Activated naive CD4-positive, alpha-beta T cell treated with anti-CD3 and anti-CD28 coated beads, Interleukin-2, amount 50 U/mL, for 16 hours (primary cell): Measurements from ENCODE around the gene FAR2.

Source experiments
- DNase-seq: peaks from one replicate; pipeline ENCODE4 v3.0.0-alpha.2; 2020

Gene FAR2

DNA sequence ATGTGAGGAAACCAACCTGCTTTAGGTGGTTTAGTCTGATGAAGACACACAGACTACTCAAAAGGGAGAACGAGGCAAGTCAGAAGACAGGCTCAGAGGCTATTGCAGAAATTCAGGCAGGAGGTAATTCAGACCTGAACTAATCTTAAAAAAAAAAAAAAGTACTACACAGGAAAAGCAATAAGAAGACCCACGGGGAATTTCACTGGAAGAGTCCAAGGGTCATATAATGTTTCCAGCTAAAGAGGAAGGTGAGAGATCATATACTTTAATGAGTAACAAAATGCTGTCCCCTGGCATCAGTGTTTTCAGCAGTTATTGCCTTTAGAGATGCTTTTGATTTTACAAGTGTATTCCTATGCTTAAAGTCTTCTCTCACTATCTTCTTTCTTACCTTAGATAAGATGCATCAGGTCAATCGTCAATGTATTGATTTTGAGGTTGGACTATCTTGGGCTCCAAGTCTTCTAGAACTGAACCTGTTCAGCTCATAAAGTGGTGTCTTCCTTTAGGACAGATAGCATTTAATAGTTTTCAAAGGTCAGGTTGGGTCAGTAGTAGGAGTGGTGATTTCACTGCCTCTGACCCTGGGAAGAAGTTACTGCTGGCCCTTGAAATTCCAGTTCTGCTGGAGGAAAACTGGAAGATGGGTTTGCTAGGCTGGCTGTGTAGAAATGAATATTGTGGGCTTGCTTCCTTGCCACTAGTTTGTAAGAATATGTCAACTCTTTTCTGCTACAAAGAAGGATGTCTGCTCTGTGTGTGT is 60.0 kb downstream of the FAR2 start:
- DNase-seq, result no peak

DNA sequence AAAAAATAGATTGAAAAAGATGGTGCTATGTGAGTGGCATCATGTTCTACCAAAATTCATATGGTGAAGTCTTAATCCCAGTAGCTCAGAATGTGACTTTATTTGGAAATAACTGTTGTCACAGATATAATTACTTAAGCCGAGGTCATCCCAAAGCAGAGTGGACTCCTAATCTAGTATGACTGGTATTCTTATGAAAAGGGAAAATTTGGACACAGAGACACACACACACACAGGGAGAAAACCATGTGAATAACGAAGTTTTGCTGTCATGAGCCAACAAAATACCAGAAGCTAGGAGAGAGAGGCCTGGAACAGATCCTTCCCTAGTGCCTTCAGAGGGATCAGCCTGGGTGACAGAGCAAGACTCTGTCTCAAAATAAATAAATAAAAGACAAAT is 62.6 kb downstream of the FAR2 start:
- no peak for DNase-seq

DNA sequence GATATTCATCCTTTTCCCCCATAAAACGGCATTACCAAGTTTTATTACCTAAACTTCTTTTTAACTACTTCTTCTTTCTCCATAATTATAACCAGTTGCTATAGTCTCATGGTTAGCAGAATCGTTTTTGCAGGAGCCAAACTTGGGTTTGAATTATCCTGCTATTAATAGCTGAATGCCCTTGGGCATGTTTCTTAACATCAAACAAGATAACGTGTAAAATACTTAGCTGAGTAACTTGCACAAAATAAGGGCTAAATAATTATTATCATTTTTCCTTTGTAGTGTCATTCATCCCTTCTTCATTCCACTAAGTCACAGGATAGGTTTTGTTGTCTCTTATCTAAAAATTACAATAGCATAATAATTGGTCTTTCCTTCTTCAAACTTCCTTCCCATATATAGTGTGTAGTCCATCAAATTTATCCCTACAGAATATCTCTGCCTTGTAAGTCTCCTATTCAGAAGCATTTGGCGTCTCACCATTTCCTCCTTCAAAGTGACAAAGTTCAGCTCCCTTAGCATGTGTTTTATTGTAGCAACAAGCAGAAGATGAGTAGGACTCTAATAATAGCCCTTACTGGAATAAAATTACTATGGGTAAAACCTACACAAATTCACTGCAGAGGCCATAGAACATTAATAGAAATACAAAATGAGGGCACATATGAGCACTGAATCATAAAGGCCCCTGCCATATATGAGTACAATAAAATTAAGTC is 63.8 kb downstream of the FAR2 start:
- DNase-seq, result no peak

GRCh38 chr12:29216266-29216665 is 67.2 kb downstream of the FAR2 start:
- DNase-seq, result no peak

DNA sequence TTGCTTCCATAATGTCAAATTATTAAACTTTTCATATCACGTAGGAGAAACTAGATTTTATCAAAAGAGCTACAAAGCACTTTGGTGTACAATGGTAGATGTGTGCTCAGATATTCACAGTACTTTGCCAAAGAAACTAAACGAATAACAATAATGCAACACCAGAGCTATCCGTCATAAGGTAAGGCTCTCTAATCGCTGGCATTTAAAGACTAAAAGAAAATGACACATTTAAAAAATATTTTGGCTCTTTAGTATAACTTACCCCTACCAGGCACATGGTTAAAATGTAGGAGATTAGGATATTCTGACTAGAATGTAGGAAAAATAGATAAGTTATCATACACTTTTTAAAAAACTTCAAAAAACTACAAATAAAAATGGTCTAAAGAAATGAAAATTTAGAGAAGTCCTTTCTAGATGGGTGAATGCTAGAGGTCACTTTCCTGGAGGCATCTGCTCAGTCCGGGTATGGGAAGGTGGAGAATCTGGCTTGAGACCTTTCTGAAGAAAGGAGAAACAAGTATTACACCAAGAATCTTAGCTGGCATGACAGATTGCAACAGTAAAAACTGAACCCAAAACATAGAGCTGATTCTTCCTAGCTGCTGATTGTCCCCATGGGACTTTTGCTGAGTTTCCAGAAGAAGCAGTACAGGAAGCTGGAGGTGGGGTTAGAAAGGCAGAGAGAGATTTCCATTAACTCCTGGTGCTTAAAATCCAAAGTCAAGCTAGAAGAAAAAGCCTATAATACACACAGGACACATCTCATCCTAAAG is 67.9 kb downstream of the FAR2 start:
- no peak for DNase-seq

DNA sequence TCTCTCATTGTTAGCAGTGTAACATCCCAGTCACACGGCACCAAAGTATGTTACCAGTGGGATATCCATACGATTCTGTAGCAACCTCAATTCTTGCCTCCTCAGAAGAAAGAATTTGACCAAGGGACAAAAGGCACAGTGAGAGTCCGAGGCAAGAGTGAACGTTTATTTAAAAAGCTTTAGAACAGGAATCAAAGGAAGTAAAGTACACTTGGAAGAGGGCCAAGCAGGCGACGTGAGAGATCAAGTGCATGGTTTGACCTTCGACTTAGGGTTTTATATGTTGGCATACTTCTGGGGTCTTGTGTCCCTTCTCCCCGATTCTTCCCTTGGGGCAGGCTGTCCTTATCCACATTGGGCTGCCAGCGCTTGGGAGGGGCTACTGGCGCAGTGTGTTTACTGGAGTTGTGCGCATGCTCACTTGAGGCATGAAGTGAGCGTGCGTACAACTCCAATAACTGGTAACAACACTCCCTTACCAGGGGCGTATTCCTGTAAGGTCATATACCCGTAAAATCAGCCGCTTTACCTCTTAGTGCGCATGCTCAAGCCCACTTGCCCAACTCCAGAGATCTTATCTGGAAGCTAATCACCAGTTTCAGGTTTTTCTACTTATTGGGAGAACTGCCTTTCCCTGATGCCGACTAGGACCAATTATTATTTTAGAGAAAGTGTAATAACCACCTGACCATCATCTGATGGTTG is 71.7 kb downstream of the FAR2 start:
- no peak for DNase-seq

DNA sequence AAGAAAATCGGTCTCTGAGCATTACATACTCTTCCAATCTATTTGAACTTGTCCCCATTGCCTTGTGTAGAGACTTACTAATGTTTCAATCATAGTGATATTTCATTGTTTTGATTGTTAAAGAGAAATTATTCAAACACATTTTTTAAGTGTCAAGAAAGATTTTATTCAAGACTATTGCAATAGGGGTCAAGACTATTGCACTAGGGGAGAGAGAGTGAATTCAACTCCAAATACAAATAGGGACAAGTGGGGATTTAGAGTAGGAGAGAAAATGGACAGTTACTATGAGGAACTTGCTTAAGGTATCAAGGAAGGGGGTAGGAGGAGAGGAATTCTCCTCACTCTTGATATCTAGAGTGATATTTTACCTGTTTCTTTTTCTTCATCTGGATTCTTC is 73.1 kb downstream of the FAR2 start:
- no peak for DNase-seq

DNA sequence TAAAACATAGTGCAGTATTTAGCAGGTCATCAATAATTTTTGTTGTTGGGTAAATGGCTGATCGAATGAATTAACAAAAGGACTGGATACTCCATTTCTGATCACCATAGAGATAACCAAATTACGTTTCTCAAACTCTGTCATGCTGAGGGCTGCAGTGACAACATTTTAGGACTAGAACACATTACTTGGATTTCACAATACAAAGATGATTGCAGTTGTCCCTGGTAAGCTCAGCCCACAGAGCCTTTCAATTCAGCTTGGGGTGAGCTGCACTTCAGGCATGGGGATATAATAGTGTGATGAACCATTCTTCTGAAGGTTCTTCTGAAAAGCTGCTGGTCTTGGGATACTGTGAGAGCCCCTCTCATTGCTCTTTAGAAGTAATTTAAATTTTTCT is 74.3 kb downstream of the FAR2 start:
- DNase-seq, result no peak

- DNase-seq, result no peak
These were observed 75.0 kb downstream of the FAR2 start for GRCh38 chr12:29223956-29224543.

DNA sequence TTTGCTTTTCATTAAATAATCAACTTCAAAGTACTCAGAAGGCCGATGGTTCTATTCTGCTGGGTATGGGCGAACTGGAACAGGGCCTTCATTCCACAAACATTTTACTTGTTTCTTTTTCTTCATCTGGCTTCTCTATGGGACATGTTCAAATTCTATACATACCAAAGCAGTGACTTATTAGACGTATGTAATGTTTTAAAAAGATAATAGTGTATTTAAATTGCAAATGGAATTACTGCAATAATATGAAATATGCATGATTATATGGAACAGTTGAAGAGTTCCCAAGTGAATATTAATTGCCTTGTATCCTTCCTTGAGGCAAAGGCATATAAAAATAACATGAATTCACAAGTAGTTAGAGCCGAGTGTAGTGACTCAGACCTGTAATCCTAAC is 75.5 kb downstream of the FAR2 start:
- no peak for DNase-seq

- DNase-seq, result no peak
These were observed 76.8 kb downstream of the FAR2 start for GRCh38 chr12:29225834-29226233.

DNA sequence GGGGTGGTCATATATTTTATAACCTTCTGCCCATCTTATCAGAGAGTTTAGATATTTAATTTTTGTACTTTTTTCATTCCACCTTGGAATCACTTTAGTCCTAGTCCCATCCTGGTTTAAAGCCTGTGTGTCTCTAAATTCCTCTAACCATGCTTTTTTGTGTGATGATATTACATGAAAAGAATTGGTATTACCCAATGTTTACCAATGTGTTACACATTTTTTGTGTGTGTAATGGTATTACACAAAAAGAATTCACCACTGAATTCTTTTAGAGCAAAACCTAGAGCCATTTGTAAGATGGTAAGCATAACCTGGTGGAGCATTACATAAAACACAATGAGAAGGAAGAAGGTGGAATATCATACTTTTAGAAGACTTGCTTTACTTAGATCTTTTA is 77.5 kb downstream of the FAR2 start:
- DNase-seq, result no peak

- DNase-seq, result no peak
These were observed 79.5 kb downstream of the FAR2 start for GRCh38 chr12:29228474-29229157.

- no peak for DNase-seq
These were observed 80.1 kb downstream of the FAR2 start for GRCh38 chr12:29229158-29229505.

- DNase-seq, result no peak
These were observed 80.9 kb downstream of the FAR2 start for GRCh38 chr12:29229937-29230336.

DNA sequence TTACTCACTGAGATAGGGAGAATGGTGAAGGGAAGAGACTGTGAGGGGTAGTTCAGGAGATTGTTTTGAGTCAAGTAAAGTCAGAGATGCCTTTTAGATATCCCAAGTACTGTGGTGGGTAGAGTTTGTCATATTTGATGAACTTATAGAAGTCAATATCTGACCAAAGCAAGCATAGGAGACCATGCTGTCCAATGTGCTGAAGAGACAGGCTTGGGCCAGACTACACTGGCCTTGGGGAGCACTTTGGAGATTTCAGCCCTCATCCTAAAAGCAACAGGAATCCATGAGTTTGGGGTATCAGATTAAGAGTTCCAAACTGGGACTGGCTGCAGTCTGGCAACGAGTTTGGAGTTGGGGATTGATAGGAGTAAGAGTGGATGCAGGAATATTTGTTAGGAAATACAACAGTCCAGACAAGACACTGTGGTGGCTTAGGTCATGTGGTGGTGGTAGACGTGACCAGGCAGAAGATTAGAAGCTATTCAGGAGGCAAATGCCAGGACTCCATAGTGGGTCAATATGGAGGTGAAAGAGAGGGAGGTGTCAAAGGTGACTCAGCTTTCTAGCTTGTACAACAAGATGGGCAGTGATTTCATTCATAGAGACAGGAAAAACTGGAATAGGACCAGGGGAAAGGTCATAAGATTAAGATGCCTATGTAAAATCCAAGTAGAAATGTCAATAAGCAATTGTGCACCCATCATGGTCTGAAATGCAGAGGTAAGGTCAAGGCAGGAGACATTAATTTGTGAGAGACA is 81.9 kb downstream of the FAR2 start:
- DNase-seq, result no peak

DNA sequence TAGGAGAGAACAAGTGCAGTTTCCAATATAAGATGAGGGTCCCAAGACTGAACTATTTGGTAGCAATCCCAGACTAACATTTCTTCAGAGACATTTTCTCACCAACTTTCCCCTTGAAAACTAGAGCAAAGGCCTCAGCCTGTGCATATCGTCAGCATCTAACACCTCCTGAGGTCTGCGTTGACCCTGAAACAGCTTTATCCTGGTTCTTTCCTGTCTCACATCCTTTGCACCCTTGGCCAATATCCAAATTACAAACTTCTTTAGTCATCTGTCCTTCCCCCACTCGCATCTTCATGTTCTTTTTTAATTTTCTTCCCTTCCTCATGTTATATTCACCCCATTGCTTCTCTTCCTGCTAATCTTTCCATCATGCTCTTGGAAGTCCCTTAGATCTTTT is 83.0 kb downstream of the FAR2 start:
- no peak for DNase-seq

DNA sequence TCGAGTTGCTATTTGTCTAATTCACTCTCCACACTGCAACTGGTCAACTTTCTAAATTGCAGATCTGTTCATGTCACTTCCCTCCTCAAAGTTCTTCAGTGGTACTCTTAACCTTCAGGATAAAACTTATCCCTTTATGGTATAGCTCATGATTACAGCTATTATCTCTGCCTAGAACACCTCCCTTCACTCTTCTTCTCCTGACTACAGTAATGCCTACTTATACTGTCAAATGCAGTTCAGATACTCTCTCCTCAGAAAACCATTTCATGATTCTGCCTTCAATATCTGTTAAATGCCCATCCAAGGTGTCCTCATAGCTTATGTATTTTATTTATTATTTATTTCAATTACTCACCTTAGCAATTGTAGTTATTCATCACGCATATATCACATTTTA is 85.5 kb downstream of the FAR2 start:
- no peak for DNase-seq

DNA sequence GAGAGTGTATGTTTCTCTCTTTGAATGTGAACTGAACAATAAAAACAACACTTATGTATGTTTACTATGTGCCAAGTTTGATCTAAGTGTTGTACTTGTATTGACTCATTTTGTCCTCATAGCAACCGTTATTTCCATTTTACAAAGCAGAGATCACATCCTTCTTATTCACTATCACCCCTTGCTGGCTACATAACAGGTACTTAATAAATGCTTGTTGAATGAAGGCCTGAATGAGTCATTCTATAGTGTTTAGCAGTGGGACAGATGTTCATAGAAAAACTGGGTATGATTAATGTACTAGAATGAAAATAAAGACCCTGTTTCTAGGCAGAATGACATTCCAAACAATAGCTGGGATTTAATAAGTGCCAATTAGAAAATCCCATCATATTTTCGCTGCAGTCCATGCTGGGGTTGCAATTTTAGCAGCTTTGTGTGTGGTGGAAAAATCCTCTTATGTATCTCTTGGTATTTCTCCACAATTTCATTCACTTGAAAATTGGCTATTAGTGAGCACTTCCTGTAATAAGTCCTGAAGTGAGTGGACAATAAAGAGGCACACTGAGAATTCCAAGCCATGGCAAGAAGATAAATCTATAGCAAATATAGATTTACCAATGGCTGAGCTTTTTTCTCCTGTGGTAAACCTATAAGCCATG is 86.0 kb downstream of the FAR2 start:
- DNase-seq, result no peak

DNA sequence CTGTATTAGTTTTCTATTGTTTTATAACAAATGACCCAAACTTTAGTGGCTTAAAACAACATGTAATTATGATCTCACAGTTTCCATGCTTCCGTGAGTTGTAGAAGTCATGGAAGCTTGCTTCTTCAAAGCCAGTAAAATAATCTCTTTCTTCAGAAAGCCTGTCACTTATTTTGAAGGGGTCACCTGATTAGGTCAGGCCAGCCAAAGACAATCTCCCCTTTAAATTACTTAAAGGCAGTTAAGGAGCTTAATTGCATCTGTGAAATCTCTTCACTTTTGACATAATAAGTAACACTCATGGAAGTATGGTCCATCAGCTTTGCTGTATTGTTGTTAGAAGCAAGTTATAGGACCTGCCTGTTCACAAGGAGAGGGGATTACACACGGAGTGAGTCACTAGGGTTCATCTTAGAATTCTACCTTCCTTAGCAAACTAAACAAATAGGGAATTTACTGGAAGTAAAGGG is 89.8 kb downstream of the FAR2 start:
- DNase-seq, result no peak

DNA sequence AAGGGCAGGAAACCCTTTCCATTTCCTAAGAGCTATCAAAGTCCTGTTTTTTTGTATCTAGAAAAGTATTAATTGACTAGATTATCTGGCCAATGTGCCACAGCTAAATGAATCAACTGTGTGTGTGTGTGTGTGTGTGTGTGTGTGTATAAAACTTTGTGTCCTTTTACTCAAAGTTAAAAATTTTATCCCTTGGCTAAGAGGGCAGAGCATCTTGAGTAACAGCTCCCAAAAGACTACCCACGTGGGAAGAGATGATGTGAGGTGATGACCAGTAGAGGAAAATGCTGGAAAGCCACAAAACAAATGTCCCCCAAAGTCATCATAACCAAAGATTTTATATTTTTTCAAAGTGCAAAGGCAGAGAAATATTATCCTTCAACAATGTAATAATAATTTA is 90.3 kb downstream of the FAR2 start:
- DNase-seq, result no peak
